ENCODE data around the gene AGXT2.

GRCh38 chr5:34968258-34968657 is 79.5 kb downstream of the AGXT2 start:
- TF ChIP-seq CTCF (IDR thresholded peaks at IDR 0.05; ENCODE audit: low read depth, low read length, missing input control), result no peak
- TF ChIP-seq ZBTB33 (IDR thresholded peaks at IDR 0.05), result no peak
- TF ChIP-seq YY1 (IDR thresholded peaks at IDR 0.05), result no peak
- no peak for TF ChIP-seq GABPA (IDR thresholded peaks at IDR 0.05 in 1 of 2, conservative IDR thresholded peaks at IDR 0.05 in 1 of 2)
- TF ChIP-seq, protein P1, sequence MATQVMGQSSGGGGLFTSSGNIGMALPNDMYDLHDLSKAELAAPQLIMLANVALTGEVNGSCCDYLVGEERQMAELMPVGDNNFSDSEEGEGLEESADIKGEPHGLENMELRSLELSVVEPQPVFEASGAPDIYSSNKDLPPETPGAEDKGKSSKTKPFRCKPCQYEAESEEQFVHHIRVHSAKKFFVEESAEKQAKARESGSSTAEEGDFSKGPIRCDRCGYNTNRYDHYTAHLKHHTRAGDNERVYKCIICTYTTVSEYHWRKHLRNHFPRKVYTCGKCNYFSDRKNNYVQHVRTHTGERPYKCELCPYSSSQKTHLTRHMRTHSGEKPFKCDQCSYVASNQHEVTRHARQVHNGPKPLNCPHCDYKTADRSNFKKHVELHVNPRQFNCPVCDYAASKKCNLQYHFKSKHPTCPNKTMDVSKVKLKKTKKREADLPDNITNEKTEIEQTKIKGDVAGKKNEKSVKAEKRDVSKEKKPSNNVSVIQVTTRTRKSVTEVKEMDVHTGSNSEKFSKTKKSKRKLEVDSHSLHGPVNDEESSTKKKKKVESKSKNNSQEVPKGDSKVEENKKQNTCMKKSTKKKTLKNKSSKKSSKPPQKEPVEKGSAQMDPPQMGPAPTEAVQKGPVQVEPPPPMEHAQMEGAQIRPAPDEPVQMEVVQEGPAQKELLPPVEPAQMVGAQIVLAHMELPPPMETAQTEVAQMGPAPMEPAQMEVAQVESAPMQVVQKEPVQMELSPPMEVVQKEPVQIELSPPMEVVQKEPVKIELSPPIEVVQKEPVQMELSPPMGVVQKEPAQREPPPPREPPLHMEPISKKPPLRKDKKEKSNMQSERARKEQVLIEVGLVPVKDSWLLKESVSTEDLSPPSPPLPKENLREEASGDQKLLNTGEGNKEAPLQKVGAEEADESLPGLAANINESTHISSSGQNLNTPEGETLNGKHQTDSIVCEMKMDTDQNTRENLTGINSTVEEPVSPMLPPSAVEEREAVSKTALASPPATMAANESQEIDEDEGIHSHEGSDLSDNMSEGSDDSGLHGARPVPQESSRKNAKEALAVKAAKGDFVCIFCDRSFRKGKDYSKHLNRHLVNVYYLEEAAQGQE (IDR thresholded peaks at IDR 0.05), result no peak
- no peak for TF ChIP-seq RAD21 (IDR thresholded peaks at IDR 0.05)
- no peak for TF ChIP-seq HNF4A (conservative IDR thresholded peaks at IDR 0.05)
- no peak for TF ChIP-seq SP1 (IDR thresholded peaks at IDR 0.05)
